GM19023 (cell line): ENCODE results near the gene SHC2.
"Not testable (repeated sequence)": the region's sequence is repeated elsewhere in the genome, so short reads cannot be mapped to it uniquely, and the experiment has no call there.

Source experiments
- ATAC-seq: cut with Tn5 transposase; IDR thresholded peaks from one replicate; pipeline ENCODE4 v1.9.1; 2021; ENCODE audit warnings: mild to moderate bottlenecking, moderate library complexity; ENCODE audit not compliant: unreplicated experiment

SHC2 gene

DNA sequence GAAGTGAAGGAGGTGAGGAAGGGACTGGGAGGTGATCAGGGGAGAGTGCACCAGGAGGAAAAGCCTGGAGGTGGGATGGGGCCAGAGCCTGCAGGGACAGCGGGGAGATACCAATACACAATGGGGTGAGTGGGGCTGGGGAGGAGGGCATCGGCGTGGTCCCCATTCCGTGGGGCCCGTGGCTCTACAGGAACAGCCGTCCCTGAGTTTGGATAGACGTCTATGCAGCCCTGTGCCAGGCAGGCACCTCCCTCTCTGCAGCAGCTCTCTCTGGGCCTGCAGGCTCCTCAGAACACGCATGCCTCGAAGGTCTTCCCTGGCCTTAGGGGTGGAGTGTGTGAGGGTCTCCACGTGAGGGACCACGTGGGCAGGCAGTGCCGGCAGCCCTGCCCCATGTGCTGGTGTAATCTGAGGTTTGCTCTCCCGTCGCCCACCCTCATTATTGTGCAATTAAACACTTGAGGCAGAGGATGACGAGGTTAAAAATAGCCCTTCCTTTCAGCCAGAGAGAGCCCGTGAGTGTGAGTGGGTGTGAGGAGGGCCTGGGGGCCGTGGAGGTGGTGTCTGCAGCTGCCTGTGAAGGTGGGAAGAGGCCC is 68.4 kb downstream of the SHC2 start:
- no peak for ATAC-seq

DNA sequence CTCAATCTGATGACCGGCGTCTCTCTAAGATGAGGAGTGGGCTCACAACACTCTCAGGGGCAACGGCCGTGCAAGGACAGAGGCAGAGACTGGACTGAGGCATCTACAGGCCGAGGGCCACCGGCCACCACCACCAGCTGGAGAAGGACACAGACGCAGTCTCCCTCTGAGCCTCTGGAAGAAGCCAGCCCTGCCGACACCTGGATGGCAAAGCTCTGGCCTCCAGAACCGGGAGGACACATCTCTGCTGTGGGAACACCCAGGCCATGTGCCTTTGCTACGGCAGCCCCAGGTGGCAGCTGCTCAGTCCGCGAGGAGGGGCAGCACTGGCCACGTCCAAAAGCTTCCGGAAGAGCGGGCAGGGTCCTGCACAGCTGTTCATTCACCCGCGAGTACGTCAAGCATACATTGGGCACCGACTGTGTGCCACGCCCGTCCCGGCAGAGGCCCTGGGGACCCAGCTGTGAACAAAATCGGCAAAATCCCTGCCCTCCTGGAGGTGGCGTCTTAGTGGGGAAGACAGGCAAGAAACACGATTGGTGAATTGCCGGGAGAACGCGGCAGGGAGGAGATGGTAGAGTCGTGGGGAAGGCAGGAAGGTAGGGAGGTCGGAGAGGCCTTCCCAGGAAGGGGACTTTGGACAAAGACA is 69.0 kb downstream of the SHC2 start:
- no peak for ATAC-seq

DNA sequence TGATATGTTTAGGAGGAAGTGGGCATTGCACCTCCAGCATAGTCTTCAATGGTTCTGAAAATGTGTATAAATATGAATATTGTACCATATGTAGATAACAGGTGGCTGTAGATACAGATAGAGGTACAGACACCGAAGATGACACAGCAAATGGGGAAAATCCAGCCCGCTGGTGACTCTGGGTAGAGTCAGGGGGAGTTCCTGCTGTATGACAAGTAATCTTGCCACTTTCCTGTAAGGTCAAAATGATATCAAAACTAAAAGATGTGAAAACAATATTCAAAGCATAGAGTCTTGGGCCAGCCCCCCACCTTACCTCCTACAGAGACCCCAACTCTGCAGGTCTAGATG is 69.7 kb downstream of the SHC2 start:
- ATAC-seq = no peak

- ATAC-seq = no peak
These were observed 70.2 kb downstream of the SHC2 start for GRCh38 chr19:390386-391206.

DNA sequence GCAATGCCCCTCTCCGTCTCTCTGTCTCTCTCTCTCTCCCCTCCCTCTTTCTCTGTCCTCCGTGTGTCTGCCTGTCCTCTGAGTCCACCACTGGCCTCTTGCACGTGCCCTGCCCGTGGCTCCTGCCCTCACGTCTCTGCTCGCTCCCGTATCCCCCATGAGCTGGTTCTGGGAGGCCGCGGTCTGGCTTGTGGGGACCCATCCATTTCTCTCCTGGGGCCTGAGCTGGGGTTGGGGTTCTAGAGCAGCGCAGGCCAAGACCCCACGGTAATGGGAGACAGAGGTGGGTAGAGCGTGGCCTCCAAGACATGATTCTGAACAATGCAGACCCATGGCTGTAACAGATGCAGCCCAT is 70.9 kb downstream of the SHC2 start:
- no peak for ATAC-seq

- no peak for ATAC-seq
These were observed 71.4 kb downstream of the SHC2 start for GRCh38 chr19:389255-389934.

DNA sequence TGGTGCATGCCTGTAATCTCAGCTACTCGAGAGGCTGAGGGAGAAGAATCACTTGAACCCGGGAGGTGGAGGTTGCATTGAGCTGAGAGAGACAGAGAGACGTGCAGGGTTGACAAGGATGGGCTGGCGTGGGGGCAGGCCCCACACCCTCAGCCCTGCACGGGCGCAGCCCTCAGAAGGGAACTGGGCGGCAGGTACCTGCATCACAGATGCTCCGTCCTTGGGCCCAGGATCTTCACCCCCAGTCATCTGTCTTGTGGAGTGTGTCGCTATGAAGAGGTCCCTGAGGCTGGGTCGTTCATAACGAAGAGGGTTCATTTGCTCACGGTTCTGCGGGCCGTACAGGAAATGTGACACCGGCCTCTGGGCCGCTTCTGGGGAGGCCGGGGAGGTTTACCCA is 72.1 kb downstream of the SHC2 start:
- ATAC-seq = no peak

- no peak for ATAC-seq
These were observed 73.1 kb downstream of the SHC2 start for GRCh38 chr19:387777-388176.

- not testable (repeated sequence) for ATAC-seq
These were observed 74.1 kb downstream of the SHC2 start for GRCh38 chr19:386632-387301.

DNA sequence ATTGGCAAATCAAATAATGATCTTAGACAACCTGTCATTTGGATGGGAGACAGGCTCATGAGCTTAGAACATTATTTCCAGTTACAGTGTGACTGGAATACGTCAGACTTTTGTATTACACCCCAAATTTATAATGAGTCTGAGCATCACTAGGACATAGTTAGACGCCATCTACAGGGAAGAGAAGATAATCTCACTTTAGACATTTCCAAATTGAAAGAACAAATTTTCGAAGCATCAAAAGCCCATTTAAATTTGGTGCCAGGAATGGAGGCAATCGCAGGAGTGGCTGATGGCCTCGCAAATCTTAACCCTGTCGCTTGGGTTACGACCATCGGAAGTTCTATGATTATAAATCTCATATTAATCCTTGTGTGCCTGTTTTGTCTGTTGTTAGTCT is 74.6 kb downstream of the SHC2 start:
- ATAC-seq = not testable (repeated sequence)

GRCh38 chr19:384799-385169 is 76.0 kb downstream of the SHC2 start:
- no peak for ATAC-seq

DNA sequence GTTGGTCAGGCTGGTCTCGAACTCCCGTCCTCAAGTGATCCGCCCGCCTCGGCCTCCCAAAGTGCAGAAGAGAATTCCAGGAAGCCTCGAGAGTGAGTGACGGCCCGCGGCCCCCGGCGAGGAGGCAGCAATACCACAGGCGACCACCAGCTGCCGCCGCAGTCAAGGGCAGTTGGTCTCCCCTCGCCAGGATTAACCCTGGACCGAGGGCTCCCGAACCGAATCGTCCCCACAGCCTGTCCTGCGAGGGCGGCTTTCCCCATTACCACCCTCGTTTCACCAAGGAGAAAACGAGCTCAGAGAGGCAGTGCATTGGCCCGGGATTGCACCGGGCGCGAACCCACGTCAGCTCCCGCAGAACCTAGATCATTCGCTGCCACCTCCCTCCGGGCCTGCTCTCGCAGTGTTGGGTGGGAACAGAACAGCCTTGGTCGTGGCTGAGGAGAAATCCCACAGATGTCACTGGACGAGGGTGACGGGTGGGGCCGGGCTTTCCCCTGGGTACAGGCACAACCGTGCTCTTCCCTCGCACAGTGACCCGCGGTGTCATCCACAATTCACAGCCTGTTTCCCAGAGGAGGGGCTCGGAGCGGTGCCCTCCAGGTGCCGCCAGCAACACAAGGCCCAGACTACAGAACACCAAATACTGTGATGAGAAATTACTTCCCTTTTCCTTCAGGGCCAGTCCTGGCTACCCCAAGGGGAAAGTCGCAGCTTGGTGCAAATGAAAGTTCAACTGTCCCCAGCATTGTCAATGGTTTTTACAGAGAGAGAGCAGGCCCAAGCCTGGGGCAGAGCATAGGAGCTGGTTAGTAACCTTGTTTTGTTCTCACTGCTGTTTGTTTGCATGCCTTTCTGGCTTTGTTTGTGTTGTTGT is 76.7 kb downstream of the SHC2 start:
- ATAC-seq = no peak

GRCh38 chr19:383040-383439 is 77.8 kb downstream of the SHC2 start:
- ATAC-seq = no peak

DNA sequence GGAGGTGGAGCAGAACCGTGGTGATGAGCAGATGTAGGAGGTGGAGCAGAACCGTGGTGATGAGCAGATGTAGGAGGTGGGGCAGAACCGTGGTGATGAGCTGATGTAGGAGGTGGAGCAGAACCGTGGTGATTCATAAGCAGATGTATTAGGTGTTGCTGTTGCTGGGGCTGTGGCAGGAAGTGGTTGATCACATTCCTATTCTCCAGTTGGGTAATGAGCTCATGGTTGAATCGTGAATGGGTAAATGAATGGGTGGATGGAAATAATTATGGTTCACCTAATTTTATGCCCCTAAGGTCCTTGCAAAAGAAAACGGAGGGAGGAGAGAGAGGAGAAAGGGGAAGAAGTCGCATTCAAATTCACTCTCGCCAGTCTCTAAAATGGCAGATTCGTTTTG is 78.3 kb downstream of the SHC2 start:
- not testable (repeated sequence) for ATAC-seq

- not testable (repeated sequence) for ATAC-seq
These were observed 78.9 kb downstream of the SHC2 start for GRCh38 chr19:381901-382300.

GRCh38 chr19:380618-381219 is 80.1 kb downstream of the SHC2 start:
- ATAC-seq = not testable (repeated sequence)

GRCh38 chr19:379796-380195 is 81.0 kb downstream of the SHC2 start:
- no peak for ATAC-seq

- ATAC-seq = no peak
These were observed 82.1 kb downstream of the SHC2 start for GRCh38 chr19:378706-379105.

DNA sequence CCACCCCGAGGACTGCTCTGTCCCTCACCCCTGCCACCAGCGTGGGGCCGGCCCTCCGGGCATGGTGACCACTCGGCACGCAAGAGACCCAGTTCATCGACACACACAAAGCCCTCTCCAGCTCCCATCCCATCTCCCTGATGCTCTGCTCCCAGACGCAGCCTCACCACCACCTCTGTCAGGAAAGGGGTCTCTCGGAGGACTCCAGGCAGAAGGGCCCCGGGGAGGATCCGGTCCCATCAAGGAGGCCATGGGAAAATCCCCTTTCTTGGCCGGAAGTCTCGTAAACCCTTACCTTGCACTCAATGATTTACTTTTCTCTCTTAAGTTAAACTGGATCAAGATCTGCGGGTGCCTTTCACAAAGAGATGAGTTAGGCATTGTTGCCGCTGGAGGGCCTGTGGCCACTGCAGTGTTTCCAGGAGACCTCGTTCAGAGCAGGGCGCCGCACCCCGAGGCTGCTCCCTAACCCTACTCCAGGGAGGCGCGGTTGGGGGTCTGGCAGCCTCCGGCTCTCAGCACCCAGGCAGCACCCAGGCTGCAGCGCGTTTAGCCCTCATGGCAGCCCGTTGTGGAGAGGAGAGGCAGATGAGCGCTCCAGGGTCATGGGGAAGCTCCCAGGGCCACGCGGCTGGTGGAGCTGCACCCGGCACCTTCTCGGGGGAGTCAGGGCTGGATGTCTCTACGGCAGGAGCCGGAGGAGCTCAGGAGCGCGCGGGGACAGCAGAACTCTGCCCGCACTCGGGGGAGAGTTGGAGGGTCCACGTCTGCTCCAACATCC is 82.8 kb downstream of the SHC2 start:
- no peak for ATAC-seq
